GM21723 (cell line): Measurements from ENCODE around the gene SPATA1.
"Not testable (repeated sequence)": the region's sequence is repeated elsewhere in the genome, so short reads cannot be mapped to it uniquely, and the experiment has no call there.

Experiments
- ATAC-seq: cut with Tn5 transposase; IDR thresholded peaks from one replicate; pipeline ENCODE4 v1.9.1; 2021; ENCODE audit warnings: mild to moderate bottlenecking, moderate library complexity; ENCODE audit not compliant: unreplicated experiment

Gene SPATA1

GRCh38 chr1:84585803-84586202 is 79.6 kb downstream of the SPATA1 start:
- ATAC-seq = no peak

GRCh38 chr1:84587099-84587498 is 80.9 kb downstream of the SPATA1 start:
- no peak for ATAC-seq

- not testable (repeated sequence) for ATAC-seq
Measured at GRCh38 chr1:84594959-84595358, 88.8 kb downstream of the SPATA1 start.

GRCh38 chr1:84597011-84597410 is 90.8 kb downstream of the SPATA1 start:
- ATAC-seq = no peak

- peak; percentile 1 for ATAC-seq
Measured at GRCh38 chr1:84598418-84598817, 92.2 kb downstream of the SPATA1 start.

GRCh38 chr1:84598846-84599741 is 92.9 kb downstream of the SPATA1 start:
- ATAC-seq = peak; percentile 80

- no peak for ATAC-seq
Measured at GRCh38 chr1:84600796-84601195, 94.6 kb downstream of the SPATA1 start.

GRCh38 chr1:84603223-84603622 is 97.0 kb downstream of the SPATA1 start:
- no peak for ATAC-seq

GRCh38 chr1:84603941-84604830 is 98.0 kb downstream of the SPATA1 start:
- no peak for ATAC-seq

- no peak for ATAC-seq
Measured at GRCh38 chr1:84605157-84605556, 99.0 kb downstream of the SPATA1 start.

- ATAC-seq = no peak
Measured at GRCh38 chr1:84606977-84607376, 100.8 kb downstream of the SPATA1 start.

GRCh38 chr1:84611091-84611490 is 104.9 kb downstream of the SPATA1 start:
- ATAC-seq = no peak

GRCh38 chr1:84611796-84612195 is 105.6 kb downstream of the SPATA1 start:
- ATAC-seq = no peak

GRCh38 chr1:84613026-84613425 is 106.8 kb downstream of the SPATA1 start:
- ATAC-seq = no peak

GRCh38 chr1:84613887-84614286 is 107.7 kb downstream of the SPATA1 start:
- ATAC-seq = no peak

GRCh38 chr1:84615790-84616189 is 109.6 kb downstream of the SPATA1 start:
- no peak for ATAC-seq
